ENCODE data around the gene HES5. TPM values are rescaled to one million over a fixed set of nuclear protein-coding genes. Genes with fewer than 3 reads are reported as not detected.

HES5 gene
- total RNA-seq, 2 donors from 2014 or later, result 2.6 TPM; not detected in 1

DNA sequence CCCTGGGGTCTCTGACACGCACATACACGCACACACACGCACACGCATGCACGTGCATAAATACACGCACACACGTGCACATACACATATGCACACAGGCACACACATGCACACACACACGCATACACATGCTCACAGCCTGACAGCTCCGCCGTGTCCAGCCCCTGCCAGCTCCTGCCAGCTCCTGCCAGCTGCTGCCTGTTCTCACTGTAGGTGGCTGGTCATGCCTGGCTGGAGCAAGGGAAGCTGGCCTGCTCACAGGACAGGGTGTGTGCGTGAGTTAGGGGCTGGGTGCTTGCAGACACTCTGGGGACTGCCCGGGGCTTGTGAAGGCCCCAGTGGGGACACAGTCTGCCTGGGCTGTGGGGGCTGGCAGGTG lies 49.1 kb downstream of the HES5 start:
- 76% methylated on average over 12 of the region's 12 CpGs for WGBS
- no peak for TF ChIP-seq POLR2A (IDR thresholded peaks at IDR 0.05)
- TF ChIP-seq, protein P1, sequence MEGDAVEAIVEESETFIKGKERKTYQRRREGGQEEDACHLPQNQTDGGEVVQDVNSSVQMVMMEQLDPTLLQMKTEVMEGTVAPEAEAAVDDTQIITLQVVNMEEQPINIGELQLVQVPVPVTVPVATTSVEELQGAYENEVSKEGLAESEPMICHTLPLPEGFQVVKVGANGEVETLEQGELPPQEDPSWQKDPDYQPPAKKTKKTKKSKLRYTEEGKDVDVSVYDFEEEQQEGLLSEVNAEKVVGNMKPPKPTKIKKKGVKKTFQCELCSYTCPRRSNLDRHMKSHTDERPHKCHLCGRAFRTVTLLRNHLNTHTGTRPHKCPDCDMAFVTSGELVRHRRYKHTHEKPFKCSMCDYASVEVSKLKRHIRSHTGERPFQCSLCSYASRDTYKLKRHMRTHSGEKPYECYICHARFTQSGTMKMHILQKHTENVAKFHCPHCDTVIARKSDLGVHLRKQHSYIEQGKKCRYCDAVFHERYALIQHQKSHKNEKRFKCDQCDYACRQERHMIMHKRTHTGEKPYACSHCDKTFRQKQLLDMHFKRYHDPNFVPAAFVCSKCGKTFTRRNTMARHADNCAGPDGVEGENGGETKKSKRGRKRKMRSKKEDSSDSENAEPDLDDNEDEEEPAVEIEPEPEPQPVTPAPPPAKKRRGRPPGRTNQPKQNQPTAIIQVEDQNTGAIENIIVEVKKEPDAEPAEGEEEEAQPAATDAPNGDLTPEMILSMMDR (IDR thresholded peaks at IDR 0.05), result no peak
- TF ChIP-seq POLR2AphosphoS5 (IDR thresholded peaks at IDR 0.05), result peak; percentile 42
- DNase-seq (ENCODE audit: low spot score), result peak; percentile 61
- Histone ChIP-seq H3K36me3 (no peaks in the 10 kb centered on the region), H3K27ac (peak overlapping the region; percentile 52 to 69), H3K9me3 (no peaks in the 10 kb centered on the region), H3K4me3 (no peak overlapping the region), H3K4me1 (replicated peaks) (peaks cover 14% of the 10 kb centered on the region), H3K27me3 (replicated peaks; ENCODE audit: insufficient read depth) (no peaks in the 10 kb centered on the region)
- intact Hi-C loops (cut with DNase I), result no loop called here

DNA sequence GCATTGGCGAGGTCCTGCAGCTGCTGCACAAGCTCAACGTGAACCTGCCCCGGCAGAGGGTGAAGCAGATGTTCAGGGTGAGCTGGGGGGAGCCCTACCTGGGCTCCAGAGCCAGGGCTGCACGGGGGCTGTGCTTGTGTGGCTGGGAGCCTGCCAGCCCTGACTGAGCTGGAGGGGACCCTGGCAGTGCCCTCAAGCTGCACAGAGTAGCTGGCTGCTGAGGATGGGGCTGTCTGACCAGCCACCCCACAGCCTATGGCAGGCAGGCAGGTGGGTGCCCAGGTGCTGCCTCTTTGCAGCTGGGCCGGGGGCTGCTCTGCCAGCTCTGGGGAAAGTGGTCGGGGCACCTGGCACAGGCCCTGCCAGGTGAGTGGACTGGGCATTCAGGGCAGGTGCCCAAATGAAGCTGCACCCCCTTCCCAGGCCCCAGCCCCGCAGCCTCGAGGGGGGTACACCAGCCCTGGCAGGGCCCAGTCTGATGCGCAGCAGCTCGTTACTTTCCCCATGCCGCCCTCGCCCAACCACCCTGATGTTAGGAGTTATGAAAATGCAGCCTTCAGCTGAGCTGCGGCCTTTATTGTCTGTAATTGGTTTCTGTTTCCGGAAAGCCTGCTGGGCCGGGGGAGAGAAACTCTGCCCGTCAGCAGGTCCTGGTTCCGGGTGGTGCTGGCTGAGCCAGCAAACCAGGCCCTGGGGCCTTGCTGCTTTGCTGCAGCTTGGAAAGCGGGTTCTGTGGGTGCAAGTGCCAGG lies 49.7 kb downstream of the HES5 start:
- peak overlapping the region; percentile 52 to 69 for H3K27ac ChIP-seq
- TF ChIP-seq, protein P1 (IDR thresholded peaks at IDR 0.05), result no peak
- TF ChIP-seq POLR2AphosphoS5 (IDR thresholded peaks at IDR 0.05), result peak; percentile 49
- DNase-seq (ENCODE audit: low spot score), result peak; percentile 50

DNA sequence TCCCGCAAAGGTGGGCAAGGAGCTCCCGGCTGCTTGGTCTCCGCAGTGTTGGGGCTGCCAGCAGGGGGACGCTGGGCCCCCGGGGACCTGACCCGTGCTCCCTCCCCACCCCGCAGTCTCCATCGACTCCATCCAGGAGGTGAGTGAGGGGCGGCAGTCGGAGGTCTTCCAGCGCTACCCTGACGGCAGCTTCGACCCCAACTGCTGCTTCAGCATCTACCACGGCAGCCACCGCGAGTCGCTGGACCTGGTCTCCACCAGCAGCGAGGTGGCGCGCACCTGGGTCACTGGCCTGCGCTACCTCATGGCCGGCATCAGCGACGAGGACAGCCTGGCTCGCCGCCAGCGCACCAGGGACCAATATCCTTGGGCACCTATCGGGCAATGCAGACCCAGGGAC lies 50.4 kb downstream of the HES5 start:
- H3K9me3 ChIP-seq, result no peaks in the 10 kb centered on the region
- TF ChIP-seq, protein P1 (IDR thresholded peaks at IDR 0.05), result no peak
- H3K4me3 ChIP-seq, result no peak overlapping the region
- no peaks in the 10 kb centered on the region for H3K36me3 ChIP-seq
- H3K27ac ChIP-seq, result peak overlapping the region; percentile 52 to 69
- H3K27me3 ChIP-seq (replicated peaks; ENCODE audit: insufficient read depth), result no peaks in the 10 kb centered on the region
- intact Hi-C loops (cut with DNase I), result no loop called here
- no peak for DNase-seq (ENCODE audit: low spot score)
- peaks cover 14% of the 10 kb centered on the region for H3K4me1 ChIP-seq (replicated peaks)
- WGBS, result 81% methylated on average over 28 of the region's 28 CpGs

More for the DNA sequence above, 49.7 kb downstream of the HES5 start:
- no peaks in the 10 kb centered on the region for H3K27me3 ChIP-seq (replicated peaks; ENCODE audit: insufficient read depth)
- H3K4me3 ChIP-seq, result no peak overlapping the region
- intact Hi-C loops (cut with DNase I), result no loop called here
- no peaks in the 10 kb centered on the region for H3K36me3 ChIP-seq
- WGBS, result 69% methylated on average over 17 of the region's 18 CpGs
- H3K4me1 ChIP-seq (replicated peaks), result peaks cover 14% of the 10 kb centered on the region
- no peaks in the 10 kb centered on the region for H3K9me3 ChIP-seq

DNA sequence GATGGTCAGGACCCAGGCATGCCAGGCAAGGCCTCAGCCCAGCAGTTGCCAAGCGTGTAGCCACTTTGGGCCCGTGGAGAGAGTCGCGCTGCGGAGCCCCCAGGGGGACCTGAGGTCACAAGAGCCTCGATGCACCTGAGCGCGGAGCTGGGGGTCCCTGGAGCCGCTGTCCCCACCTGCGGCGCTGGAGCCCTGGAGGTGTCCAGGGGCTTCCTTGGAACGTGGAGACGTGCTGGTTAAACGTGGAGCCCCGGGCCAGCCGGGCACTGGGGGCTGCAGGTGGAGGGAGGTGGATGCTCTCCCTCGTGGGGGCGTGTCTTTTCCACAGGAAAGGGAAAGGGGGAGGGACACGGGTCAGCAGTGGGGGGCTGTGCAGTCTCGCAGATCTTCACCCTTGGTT lies 50.9 kb downstream of the HES5 start:
- no peak for DNase-seq (ENCODE audit: low spot score)
- Histone ChIP-seq H3K27me3 (replicated peaks; ENCODE audit: insufficient read depth) (no peaks in the 10 kb centered on the region), H3K4me1 (replicated peaks) (peaks cover 14% of the 10 kb centered on the region), H3K36me3 (no peaks in the 10 kb centered on the region), H3K4me3 (no peak overlapping the region), H3K9me3 (no peaks in the 10 kb centered on the region), H3K27ac (no peak overlapping the region)
- intact Hi-C loops (cut with DNase I), result no loop called here
- WGBS, result 86% methylated on average over 18 of the region's 20 CpGs
- TF ChIP-seq, protein P1 (IDR thresholded peaks at IDR 0.05), result no peak
- no peak for TF ChIP-seq POLR2A (IDR thresholded peaks at IDR 0.05)
- no peak for TF ChIP-seq POLR2AphosphoS5 (IDR thresholded peaks at IDR 0.05)

Other genes with a start within 250 kb of the HES5 start
- 10 to 100 TPM; 18.6 to 21.0 TPM for gene MORN1, start 138.7 kb downstream of the HES5 start, total RNA-seq
- gene RER1, start 138.4 kb downstream of the HES5 start, total RNA-seq, result 10 to 100 TPM; 86.1 to 97.0 TPM
- 10 to 100 TPM; 38.3 to 49.9 TPM for gene PEX10, start 117.7 kb downstream of the HES5 start, total RNA-seq
- 10 to 100 TPM; 29.8 to 41.0 TPM for gene PLCH2, start 54.0 kb downstream of the HES5 start, total RNA-seq
- 10 to 100 TPM; 27.0 to 69.5 TPM for gene PANK4, start 3.7 kb downstream of the HES5 start, total RNA-seq
- gene TNFRSF14, start 26.1 kb upstream of the HES5 start, total RNA-seq, result 100 to 1,000 TPM in 1 of 2 donors, 10 to 100 TPM in 1; 83.3 to 105 TPM
- 10 to 100 TPM; 20.3 to 25.8 TPM for gene PRXL2B, start 56.5 kb upstream of the HES5 start, total RNA-seq
- 10 to 100 TPM in 1 of 2 donors, 1 to 10 TPM in 1; 4.6 to 13.6 TPM for gene MMEL1, start 102.8 kb upstream of the HES5 start, total RNA-seq

Data from prostate gland (tissue), 2 donors.